ENCODE data around the gene MUC5B. TPM values are rescaled to one million over a fixed set of nuclear protein-coding genes. Genes with fewer than 3 reads are reported as not detected.

Gene MUC5B, protein sequence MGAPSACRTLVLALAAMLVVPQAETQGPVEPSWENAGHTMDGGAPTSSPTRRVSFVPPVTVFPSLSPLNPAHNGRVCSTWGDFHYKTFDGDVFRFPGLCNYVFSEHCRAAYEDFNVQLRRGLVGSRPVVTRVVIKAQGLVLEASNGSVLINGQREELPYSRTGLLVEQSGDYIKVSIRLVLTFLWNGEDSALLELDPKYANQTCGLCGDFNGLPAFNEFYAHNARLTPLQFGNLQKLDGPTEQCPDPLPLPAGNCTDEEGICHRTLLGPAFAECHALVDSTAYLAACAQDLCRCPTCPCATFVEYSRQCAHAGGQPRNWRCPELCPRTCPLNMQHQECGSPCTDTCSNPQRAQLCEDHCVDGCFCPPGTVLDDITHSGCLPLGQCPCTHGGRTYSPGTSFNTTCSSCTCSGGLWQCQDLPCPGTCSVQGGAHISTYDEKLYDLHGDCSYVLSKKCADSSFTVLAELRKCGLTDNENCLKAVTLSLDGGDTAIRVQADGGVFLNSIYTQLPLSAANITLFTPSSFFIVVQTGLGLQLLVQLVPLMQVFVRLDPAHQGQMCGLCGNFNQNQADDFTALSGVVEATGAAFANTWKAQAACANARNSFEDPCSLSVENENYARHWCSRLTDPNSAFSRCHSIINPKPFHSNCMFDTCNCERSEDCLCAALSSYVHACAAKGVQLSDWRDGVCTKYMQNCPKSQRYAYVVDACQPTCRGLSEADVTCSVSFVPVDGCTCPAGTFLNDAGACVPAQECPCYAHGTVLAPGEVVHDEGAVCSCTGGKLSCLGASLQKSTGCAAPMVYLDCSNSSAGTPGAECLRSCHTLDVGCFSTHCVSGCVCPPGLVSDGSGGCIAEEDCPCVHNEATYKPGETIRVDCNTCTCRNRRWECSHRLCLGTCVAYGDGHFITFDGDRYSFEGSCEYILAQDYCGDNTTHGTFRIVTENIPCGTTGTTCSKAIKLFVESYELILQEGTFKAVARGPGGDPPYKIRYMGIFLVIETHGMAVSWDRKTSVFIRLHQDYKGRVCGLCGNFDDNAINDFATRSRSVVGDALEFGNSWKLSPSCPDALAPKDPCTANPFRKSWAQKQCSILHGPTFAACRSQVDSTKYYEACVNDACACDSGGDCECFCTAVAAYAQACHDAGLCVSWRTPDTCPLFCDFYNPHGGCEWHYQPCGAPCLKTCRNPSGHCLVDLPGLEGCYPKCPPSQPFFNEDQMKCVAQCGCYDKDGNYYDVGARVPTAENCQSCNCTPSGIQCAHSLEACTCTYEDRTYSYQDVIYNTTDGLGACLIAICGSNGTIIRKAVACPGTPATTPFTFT (N-terminal part only)
- total RNA-seq (2022; extraction: Qiagen RNA extraction): 1.5 to 4.9 TPM (median 2.8 TPM) in 5 replicates

DNA sequence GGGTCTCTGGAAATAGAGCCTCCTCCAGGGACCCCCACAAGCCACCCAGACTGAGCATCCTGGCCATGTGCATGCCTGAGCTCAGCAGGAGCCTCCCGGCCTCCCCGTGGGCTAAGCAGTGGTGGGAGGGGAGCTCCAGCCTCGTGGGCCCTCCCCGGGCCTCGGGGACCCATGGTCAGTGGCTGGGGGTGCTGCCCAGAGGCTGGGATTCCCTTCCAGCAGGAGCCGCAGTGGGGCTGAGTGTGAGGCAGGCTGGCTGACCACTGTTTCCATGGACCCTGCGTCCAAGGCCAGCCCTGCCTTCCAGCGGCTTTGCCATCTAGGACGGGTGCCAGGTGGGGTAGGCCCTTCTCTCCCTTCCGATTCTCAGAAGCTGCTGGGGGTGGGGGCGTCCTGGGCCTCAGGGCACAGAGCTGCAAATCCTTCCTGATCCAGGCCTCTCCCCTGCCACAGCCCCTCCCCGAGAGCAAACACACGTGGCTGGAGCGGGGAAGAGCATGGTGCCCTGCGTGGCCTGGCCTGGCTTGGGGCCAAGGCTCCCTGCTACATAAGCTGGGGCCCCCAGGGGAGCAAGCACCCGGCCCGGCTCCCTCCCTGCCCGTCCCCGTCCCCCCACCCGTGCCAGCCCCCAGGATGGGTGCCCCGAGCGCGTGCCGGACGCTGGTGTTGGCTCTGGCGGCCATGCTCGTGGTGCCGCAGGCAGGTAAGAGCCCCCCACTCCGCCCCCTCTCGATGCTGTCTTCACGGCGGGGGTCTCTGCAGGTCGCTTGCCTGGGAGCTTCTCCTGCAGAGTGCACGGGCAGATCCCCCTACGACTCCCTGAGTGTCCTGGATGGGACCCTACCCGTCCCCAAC, at the start of gene MUC5B:
MUC5B (plus strand) TSS at position 576 of the 855 bp plus-strand sequence; CDS start at position 634, 58 bp downstream.

DNA sequence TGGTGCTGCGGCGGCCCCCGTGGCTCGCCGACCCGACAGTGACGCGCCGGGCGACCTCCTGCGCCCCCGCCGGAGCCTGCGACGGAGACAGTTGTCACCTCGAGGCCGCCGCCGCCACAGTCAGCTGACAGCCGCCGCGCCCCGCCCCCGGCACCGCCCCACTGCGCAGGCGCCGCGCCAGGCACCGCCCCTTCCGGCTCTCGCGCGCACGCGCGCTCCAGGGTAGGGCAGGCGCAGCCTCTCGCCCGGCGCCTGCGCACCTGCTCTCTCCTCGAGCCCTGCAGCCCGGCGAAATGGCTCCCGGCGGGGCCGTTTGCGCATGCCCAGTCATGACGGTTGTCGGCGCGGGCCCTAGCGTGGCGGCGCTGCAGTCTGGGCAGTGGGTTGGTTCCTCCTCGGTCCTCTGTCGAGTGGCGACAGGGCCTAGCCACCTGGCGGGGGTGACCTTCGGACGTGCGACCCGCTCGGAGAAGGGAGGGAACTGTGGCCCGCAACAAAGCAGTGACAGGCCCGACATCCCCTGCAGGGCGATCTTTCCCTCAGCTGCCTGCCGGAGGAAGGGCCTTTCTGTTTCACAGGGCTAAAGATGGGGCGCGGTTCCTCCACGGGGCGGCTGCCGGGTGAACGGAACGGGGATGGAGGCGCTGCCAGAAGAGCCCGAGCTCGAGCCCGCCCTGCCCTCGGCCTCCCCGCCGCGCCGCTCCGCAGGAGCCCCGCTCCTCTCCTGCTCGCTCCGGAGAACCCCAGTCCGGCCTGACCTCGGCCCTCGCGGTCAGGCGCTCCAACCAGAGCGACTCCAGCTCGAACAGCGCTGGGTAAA, 86.8 kb downstream of the MUC5B start, which contains the start of gene TOLLIP:
TOLLIP (minus strand) TSS at position 135 of the 820 bp plus-strand sequence; CDS start at position 1, 134 bp downstream.

Other genes with a start within 250 kb of the MUC5B start
- gene MUC6, start 186.3 kb upstream of the MUC5B start, total RNA-seq (2022; extraction: Qiagen RNA extraction): 0.01 to 0.02 TPM in 2 of 5 replicates, not detected in the others
- 0.06 to 0.23 TPM (median 0.11 TPM) in 5 replicates for gene MUC2, start 148.2 kb upstream of the MUC5B start, total RNA-seq (2022; extraction: Qiagen RNA extraction)
- 1.1 to 2.7 TPM (median 1.8 TPM) in 5 replicates for gene MUC5AC, start 65.1 kb upstream of the MUC5B start, total RNA-seq (2022; extraction: Qiagen RNA extraction)
- gene TOLLIP, start 86.6 kb downstream of the MUC5B start, total RNA-seq (2022; extraction: Qiagen RNA extraction): 38.3 to 56.9 TPM (median 53.5 TPM) in 5 replicates
- 4.5 to 7.8 TPM (median 6.3 TPM) in 5 replicates for gene BRSK2, start 166.9 kb downstream of the MUC5B start, total RNA-seq (2022; extraction: Qiagen RNA extraction)

All from A549 treated with Mapracorat at 1 μM for 4 hours (cell line).